ENCODE results near the gene UEVLD.
"Not testable (repeated sequence)": the region's sequence is repeated elsewhere in the genome, so short reads cannot be mapped to it uniquely, and the experiment has no call there.

Gene UEVLD

DNA sequence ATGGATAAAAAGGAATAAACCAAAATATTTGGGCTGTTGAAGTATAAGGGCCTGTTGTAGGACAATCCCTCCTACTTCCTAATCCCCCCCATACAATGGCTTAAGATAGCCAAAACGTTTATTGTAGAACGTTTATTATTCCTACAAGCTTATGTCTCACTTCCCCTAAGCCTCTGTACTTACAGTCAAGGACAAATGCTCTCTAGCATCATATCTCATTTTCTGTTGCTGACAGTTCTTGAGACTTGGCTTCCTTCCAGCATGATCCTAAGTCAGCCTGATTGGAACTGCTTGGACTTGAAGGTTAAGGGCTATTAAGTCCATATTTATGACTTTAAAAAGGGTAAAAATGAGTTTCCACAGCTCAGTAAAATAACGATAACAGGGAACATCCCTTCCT lies 19.8 kb upstream of the UEVLD start:
- TF ChIP-seq ZNF274 (IDR thresholded peaks at IDR 0.05; ENCODE audit: low read depth, low read length), result no peak
- H3K4me3 ChIP-seq (ENCODE audit: low read length), result no peak overlapping the region

DNA sequence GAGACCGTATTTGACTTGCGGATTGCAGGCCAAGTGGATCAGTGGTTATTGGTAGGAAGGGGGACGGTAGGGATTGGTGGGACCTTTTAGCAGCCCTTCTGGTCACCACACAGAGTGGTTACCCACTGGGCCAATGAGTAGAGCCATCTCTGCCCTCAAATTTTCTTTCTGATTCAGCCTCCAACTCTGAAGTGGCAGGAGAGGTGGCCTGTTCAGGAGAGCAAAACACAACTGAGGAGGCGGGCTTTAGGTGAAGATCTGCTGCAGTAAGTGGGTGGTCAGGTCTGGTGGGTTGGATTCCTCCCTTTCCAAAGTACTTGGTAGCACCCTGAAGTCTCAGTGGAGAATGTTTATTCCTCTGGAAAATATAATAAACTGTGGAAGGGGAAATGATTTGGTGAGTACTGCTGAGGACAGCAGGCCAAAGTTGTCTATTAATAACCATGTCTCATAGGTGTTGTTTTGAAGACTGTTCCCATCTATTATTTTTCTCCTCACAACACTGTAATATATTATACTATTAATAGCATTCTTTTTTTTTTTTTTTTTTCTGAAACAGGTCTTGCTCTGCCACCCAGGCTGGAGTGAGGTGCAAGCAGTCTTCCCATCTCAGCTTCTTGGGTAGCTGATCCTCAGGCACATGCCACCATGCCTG lies 12.5 kb upstream of the UEVLD start:
- no peak for TF ChIP-seq ZNF274 (IDR thresholded peaks at IDR 0.05; ENCODE audit: low read depth, low read length)
- no peak overlapping the region for H3K4me3 ChIP-seq (ENCODE audit: low read length)

DNA sequence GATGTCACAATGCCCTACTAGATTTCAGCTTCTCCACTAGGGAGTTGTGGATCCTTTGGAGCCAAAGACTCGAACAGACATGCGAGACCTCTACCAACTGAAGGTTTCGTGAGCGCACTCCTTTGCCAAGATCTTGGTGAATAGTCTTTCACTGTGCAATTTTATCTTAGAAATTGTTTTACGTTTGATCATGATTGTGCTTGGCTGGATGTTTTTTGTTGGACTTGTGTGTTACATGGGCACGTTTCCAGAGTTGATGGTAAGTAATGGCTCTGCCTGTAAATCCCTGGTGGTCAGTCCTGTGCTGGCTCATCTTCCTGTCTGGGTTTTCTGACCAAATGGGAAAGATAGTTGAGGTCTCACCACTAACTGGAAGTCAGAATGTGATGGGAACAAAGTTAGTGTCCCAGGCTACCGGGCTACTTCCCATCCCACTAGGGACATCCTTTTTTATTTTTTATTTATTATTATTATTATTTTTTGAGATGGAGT lies 11.3 kb upstream of the UEVLD start, which contains the start of gene MISFA:
TSS of gene MISFA (plus strand) at position 51 of the 492 bp plus-strand sequence. CDS start at position 191, 140 bp downstream.
- no peak within 1 kb of the TSS for H3K4me3 ChIP-seq (ENCODE audit: low read length)
- no peak for TF ChIP-seq ZNF274 (IDR thresholded peaks at IDR 0.05; ENCODE audit: low read depth, low read length)

DNA sequence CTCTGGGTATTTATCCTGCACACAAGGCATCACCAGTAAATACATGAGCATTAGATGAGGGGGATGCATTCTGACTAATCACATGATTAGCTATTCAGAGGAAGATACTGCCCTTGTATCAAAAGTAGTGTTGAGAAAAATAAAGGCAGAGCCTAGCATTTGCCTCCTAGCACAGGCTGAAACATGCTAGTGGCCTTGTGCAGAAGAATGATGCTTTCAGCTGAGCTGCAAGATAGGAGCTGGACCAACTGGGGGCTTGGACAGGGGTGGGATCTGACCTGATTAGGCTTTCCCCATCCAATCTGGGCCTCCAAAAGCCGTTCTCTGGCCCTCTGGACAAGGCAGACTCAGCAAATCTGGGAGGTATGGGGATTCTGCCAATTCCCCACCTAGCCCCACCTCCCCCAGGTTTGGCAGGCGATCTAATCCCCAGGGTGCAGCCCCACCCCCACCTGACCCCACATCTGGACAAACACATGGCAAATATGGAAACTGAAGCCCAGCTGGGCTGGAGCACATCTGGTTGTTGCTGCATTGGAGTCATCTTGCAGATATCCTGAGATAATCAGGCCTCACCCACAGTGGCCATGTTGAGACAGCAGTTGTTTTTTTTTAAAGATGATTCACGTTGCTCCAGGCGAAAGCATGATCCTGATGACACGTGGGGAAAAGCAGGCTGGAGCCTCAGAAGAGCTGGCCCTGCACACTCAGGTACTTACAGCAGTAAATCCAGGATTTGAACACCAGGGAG lies 6.6 kb upstream of the UEVLD start:
- no peak for TF ChIP-seq ZNF274 (IDR thresholded peaks at IDR 0.05; ENCODE audit: low read depth, low read length)
- no peak overlapping the region for H3K4me3 ChIP-seq (ENCODE audit: low read length)

DNA sequence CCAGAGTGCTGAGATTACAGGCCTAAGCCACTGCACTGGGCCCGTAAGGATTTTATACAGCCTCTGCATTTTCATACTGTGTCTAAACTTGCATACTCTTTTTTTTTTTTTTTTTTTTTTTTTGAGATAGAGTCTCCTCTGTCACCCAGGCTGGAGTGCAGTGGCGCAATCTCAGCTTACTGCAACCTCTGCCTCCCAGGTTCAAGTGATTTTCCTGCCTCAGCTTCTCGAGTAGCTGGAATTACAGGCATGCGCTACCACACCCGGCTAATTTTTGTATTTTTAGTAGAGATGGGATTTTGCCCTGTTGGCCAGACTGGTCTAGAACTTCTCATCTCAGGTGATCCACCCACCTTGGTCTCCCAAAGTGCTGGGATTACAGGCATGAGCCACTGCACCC lies 5.6 kb upstream of the UEVLD start:
- not testable (repeated sequence) for H3K4me3 ChIP-seq (ENCODE audit: low read length)

DNA sequence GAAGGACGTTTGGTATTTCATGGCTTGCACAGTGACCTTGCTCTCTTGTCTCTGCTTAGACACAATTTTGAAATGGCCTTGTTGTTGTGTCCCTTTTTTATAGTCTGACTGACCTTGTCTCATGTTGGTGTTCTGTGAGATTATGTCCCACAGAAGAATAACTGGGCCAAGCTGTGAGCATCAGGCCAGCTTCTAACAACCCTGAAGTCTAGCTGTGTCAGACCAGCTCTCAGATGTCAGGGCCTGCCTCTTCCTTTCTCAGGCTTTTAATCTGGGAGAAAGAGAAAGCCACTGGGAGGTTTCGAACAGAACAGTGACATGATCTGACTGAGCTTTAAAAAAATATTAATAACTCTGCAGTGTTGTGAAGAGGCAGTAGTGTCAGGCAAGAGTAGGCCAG lies 2.0 kb upstream of the UEVLD start:
- TF ChIP-seq ZNF274 (IDR thresholded peaks at IDR 0.05; ENCODE audit: low read depth, low read length), result no peak
- no peak overlapping the region; the same call in 1 of the 2 replicates for H3K4me3 ChIP-seq (ENCODE audit: low read length)

DNA sequence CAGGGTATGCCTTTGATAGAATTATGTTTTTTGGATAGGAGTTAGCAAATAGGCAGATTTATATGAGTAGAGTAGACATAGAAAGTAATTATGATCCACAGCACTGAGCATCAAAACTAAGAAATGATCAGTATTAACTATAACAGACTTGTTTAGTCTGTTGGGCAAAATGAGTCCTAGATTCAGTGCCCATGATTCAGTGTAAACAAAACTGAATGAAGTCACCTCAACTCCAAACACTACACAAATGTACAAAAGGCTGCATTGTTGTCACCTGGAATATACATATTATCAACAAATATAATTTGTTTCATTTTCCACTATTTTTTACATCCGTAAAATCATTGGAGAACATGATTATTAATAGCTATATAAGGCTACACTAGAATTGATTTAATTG lies 6.7 kb downstream of the UEVLD start:
- H3K4me3 ChIP-seq (ENCODE audit: low read length), result no peak overlapping the region
- TF ChIP-seq ZNF274 (IDR thresholded peaks at IDR 0.05; ENCODE audit: low read depth, low read length), result no peak

DNA sequence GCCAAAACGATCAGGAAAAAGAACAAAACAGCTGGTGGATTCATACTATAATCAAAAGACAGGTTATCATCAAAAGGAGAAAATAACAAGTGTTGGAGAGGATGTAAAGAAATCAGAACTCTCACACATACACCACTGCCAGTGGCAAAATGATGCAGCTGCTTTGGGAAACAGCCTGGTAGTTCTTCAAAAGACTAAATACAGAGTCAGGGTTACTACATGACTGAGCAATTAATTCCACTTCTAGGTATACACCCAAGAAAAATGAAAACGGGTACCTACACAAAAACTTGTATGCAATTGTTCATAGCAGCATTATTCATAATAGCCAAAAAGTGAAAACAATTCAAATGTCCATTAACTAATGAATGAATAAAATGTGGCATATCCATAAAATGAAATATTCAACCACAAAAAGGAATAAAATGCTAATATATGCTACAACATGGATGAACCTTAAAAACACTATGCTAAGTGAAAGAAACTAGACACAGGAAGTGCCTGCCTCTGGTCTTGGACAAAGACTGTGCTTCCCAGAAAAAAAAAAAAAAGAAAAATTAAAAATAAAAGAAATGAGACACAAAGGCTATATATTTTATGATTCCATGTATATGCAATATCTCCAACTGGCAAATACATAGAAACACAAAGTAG lies 8.3 kb downstream of the UEVLD start:
- TF ChIP-seq ZNF274 (IDR thresholded peaks at IDR 0.05; ENCODE audit: low read depth, low read length), result no peak

DNA sequence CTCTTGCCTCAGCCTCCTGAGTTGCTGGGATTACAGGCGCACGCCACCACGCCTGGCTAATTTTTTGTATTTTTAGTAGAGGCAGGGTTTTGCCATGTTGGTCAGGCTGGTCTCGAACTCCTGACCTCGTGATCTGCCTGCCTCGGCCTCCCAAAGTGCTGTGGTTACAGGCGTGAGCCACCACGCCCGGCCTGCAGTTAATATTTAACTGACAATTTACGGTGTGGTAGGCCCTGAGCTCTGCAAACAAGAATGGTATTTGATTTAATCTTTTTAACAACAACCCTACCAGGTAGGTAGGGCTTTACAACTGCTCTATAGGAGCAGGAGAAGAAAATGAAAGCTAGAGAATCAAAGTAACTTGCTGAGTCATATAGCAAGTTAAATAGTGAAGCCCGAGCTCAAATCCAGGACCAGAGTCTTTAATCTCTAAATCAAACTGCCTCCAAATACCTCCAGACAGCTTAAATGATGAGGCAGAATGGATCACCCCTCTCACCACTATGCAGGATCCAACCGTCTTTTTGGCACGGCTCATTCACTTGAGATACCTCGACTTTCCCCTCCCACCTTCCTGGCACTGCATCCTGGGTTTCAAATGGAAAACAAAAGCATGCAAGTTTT lies 9.4 kb downstream of the UEVLD start:
- TF ChIP-seq ZNF274 (IDR thresholded peaks at IDR 0.05; ENCODE audit: low read depth, low read length), result no peak
- H3K4me3 ChIP-seq (ENCODE audit: low read length), result no peak overlapping the region; the same call in 1 of the 2 replicates

More for the DNA sequence above, 8.3 kb downstream of the UEVLD start:
- H3K4me3 ChIP-seq (ENCODE audit: low read length), result no peak overlapping the region

DNA sequence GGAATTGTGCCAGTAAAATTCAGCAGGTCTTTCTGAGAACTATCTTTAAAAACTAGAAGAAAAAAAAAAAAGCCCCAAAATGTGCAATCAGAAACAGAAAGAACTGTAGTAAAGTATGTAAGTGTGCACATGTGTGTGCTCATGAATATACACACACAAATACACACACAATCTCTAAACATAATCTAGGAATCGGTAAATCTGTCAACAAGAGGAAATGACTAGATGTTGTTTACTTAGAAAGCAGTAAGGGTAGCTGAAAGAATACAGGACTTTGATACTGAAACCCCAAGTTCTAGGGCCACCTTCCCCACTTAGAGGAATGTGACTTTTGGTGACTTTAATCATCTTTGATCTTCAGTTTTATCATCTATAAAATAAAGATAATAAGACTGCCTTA lies 13.2 kb downstream of the UEVLD start:
- no peak overlapping the region for H3K4me3 ChIP-seq (ENCODE audit: low read length)
- no peak for TF ChIP-seq ZNF274 (IDR thresholded peaks at IDR 0.05; ENCODE audit: low read depth, low read length)

DNA sequence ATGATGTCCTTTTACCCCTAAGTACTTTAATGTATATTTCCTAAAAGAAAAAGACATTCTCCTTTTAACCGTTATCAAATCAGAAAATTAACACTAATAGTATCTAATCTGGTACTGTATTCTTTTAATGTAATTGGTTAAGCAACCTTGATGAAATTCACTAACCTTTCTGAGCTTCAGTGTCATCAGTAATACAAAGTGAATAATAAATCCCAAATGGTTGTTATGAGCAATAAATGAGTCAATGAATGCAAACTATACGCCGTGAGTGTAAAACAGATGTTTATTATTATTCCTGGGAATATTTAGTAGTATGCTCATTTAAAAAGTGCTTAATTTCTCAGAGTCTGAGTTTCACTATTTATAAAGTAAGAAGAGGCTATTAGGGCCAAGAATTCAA lies 21.5 kb downstream of the UEVLD start:
- TF ChIP-seq ZNF274 (IDR thresholded peaks at IDR 0.05; ENCODE audit: low read depth, low read length), result no peak
- H3K4me3 ChIP-seq (ENCODE audit: low read length), result no peak overlapping the region

DNA sequence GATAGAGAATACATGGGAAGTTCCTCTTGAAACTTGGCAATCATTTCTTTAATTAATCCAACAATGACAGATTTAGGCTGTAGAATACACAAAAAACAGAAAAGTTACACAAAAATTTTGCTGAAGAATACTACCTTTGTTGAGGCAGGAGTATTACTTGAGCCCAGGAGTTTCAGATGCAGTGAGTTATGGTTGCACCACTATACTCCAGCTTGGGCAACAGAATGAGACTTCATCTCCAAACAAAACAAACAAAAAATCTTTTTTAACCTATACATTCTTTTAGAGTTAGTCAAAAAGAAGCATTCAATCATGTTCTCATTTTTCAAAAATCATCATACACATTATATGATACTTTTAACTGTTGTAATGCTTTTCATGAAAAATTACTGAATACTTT lies 22.1 kb downstream of the UEVLD start:
- H3K4me3 ChIP-seq (ENCODE audit: low read length), result no peak overlapping the region
- TF ChIP-seq ZNF274 (IDR thresholded peaks at IDR 0.05; ENCODE audit: low read depth, low read length), result no peak

DNA sequence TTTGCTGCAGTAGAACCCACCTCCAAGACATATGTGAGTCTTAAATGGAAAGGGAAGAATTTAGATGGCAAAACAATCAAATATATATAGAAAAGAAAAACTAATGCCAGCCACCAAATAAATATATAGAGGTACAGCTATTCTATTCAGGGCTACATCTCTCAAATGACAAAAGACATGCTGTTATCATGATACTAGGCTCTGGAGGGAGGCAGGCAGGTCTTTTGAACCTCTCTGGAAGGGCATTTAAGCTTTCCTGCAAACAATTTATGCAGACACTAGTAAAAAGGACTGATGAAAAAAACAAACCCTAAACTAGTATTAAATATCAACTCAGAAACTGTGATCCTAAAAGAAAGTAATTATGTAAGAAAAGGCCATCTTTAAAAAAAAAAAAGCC lies 24.4 kb downstream of the UEVLD start:
- no peak overlapping the region for H3K4me3 ChIP-seq (ENCODE audit: low read length)
- no peak for TF ChIP-seq ZNF274 (IDR thresholded peaks at IDR 0.05; ENCODE audit: low read depth, low read length)

DNA sequence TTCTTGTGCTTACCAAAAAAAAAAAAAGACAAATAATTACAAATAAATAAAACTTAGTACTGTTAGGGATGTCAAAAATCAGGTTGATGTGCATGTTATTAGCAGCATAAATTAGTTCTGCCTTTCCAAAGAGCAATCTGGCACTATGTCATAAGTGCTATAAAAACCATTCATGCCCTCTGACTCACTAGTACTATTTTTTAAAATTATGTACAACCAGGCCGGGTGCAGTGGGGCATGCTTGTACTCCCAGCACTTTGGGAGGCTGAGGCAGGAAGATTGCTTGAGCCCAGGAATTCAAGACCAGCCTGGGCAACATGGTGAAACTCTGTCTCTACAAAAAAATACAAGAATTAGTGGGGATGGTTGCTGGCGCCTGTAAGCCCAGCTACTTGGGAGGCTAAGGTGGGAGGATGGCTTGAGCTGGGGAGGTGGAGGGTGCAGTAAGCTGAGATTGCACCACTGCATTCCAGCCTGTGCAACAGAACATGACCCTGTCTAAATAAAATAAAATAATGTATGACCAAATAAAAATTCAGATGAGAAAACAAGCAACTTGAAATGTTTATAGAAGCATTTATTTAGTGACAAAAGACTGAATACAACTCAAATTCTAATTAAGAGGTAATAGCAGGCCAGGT lies 25.3 kb downstream of the UEVLD start:
- TF ChIP-seq ZNF274 (IDR thresholded peaks at IDR 0.05; ENCODE audit: low read depth, low read length), result no peak
- no peak overlapping the region for H3K4me3 ChIP-seq (ENCODE audit: low read length)

All from GM08714 (cell line).